GM19239 (cell line): ENCODE measurements around the gene THBS1.

Experiments
- DNase-seq: peaks from one replicate; pipeline ENCODE4 v3.0.0; 2011; ENCODE audit warnings: low spot score; ENCODE audit not compliant: insufficient read length
- FAIRE-seq: peaks from 2 replicates; lab custom pipeline; 2011; peaks lifted over from hg19 to GRCh38; lab: Jason Lieb, UNC

THBS1 gene

DNA sequence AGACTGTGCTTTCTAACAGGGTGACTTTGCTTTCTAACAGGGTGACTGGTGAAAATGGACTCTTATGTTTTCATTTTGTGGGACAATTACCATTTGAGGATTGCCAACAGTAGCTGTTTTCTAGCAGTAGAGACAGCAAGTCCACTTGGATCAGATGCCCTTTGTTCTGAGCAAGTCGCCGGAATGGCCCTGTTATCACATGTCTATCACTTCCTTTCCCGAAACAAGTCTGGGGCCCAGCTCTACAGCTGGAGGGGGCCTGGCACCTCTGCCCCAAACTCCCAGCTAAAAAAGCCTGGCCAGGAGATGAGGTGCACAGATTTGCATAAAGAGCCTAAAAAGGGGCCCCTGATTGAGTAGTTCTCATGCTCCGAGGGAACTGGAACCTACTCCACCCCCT is 44.6 kb downstream of the THBS1 start:
- DNase-seq = no peak
- FAIRE-seq = no peak

DNA sequence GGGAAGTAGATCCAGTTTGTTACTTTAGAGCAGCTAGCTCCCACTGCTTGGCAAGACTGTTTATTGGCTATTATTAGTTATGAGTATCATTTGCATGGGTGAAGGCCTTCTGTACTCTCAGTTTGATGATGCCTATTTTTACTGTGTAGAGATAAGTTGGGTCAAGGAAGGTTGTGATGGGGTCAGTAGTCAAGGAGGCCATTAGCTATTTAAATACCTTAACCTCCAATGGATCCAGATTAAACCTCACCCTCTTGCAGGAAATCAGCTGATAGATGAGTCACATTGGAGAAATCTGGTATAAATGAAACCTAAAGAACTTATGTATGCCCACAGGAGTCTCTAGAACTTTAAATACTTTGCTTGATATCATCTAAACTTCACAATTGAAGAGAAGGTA is 45.0 kb downstream of the THBS1 start:
- DNase-seq (no peak), FAIRE-seq (no peak)

GRCh38 chr15:39627451-39628143 is 46.7 kb downstream of the THBS1 start:
- no peak for DNase-seq
- no peak for FAIRE-seq

- DNase-seq (no peak), FAIRE-seq (no peak)
Observed at GRCh38 chr15:39628144-39628508, 47.2 kb downstream of the THBS1 start.

- FAIRE-seq (no peak), DNase-seq (no peak)
Observed at GRCh38 chr15:39628546-39629257, 47.8 kb downstream of the THBS1 start.

DNA sequence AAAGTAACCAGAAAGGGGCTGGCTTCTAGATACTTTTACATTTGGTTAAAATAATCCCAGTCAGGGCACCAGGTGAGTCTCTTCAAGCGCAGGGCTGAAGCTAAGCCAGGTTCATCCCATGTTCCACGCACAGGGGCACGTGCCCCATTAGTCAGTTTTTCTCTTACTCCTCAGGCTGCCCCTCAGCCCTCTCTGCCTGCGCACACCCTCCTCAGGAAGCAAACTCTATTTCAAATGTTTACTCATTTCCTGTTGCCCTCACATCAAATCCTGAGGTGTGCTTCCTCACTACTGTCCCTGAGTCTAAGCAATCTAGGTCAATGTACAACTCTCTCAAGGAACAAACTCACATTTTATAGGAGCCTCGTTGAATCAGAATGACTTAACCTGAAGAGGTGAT is 48.5 kb downstream of the THBS1 start:
- no peak for FAIRE-seq
- DNase-seq = no peak

GRCh38 chr15:39629906-39630305 is 49.0 kb downstream of the THBS1 start:
- no peak for DNase-seq

DNA sequence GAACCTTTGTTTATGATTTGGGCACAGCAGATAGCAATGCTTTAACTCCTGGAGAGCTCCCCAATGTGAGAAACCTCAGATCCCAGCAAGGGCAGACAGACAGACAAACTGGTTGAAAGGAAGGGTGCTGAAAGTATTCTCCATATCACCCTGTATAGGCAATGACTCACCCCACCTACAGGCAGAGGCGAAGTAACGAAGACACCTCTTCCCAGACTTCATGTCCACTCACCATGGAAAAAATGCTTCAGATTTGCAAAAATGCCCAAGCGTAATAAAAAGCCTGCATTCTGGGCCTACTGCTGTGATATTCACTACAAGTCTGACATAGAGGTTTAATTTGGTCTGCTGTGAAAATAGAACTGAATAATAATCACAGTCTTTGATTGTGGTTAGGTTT is 50.5 kb downstream of the THBS1 start:
- DNase-seq (no peak), FAIRE-seq (no peak)

More at GRCh38 chr15:39629906-39630305, 49.0 kb downstream of the THBS1 start:
- no peak for FAIRE-seq

- no peak for FAIRE-seq
Observed at GRCh38 chr15:39638041-39638440, 57.2 kb downstream of the THBS1 start.

GRCh38 chr15:39639037-39639436 is 58.2 kb downstream of the THBS1 start:
- no peak for FAIRE-seq
- no peak for DNase-seq

More at GRCh38 chr15:39638041-39638440, 57.2 kb downstream of the THBS1 start:
- no peak for DNase-seq

DNA sequence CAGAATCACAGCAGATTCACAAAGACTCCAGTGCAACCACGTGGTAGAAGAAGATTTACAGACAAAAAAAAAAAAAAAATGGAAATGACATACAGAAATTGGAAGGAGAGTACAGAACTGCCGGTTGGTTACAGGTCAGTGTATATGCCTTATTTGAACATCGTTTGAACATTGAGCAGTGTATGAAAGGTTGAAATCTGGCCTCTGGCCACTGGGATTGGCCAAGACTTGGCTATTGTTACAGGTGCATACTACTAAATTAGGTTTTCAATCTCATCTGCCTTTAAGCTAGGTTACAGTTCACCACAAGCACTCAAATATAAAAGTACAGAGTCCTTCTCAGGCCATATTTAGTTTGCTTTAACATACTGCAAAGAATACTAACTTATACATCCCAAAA is 59.8 kb downstream of the THBS1 start:
- no peak for FAIRE-seq
- DNase-seq = no peak

GRCh38 chr15:39641191-39641889 is 60.5 kb downstream of the THBS1 start:
- FAIRE-seq (no peak), DNase-seq (no peak)

GRCh38 chr15:39642011-39642640 is 61.2 kb downstream of the THBS1 start:
- FAIRE-seq (no peak), DNase-seq (no peak)

- FAIRE-seq = no peak
- DNase-seq = no peak
Observed at GRCh38 chr15:39643727-39644126, 62.8 kb downstream of the THBS1 start.

DNA sequence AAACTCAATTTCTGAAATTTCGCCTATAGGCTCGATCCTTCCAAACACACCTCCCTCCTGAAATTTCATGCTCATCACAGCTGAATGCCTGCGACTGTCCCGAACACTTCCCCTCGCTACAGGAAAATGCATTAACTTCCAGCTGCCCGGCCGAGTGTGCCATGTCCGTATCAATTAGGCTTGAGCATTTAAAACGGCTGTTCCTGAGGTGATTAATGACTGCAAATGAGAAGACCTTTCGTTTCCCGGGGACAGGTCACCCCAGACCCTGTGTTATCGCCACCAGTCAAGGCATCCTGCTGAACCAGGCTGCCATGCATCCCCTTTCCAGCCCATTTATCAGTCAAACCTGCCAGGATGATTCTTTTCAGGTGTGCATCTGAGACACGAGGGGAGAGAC is 63.3 kb downstream of the THBS1 start:
- DNase-seq (no peak), FAIRE-seq (no peak)

DNA sequence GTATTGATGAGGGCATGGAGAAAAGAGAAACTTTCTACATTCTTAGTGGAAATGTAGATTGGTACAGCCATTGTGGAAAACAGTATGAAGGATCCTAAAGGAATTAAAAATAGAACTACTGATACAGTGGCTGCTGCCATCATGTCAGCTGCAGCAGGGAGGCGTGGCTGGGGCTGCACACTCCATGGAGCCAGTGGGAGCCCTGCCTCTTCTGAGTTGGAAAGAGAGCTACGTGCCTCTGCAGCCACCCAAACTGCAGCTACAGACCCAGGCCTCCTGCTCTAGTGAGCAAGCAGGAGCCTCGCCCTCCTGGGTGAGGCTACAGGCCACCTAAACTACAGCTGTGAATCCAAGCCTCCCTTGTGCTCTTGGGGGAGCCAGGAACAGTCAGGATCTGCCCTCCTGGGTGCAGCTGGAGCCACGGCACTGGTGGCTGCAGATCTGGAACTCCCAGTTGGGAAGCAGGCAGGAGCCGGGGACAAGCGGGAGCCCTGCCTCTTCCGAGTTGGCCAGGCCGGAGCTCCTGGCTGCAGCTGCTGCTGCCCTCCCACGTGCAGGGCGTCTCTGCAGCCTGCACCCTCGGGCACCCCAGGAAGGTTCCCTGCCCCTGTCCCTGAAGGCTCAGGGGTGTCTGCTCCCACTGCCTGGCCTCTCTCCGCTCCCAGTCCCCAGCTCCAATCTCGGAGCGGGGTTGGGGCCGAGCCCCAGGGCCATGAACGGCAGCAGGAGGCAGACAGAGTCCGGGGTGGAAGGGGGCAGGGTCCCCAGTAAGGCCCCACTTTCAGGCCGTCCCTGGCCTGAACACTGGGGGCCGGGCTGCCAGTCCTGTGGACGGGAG is 64.5 kb downstream of the THBS1 start:
- no peak for FAIRE-seq
- no peak for DNase-seq

GRCh38 chr15:39645976-39646257 is 65.0 kb downstream of the THBS1 start:
- DNase-seq = no peak
- no peak for FAIRE-seq

DNA sequence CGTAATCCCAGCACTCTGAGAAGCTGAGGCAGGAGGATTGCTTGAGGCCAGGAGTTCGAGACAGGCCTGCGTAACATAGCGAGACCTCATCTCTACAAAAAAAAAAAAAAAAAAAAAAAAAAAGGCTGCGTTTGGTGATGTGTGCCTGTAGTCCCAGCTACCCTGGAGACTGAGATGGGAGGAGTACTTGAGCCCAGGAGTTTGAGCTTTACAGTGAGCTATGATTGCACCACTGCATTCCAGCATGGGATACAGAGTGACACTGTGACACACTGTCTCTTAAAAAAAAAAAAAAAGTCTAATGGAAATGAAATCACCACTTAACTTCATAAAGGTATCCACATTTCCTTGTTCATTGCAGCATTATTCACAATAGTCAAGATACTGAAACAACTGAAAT is 65.5 kb downstream of the THBS1 start:
- DNase-seq (no peak), FAIRE-seq (no peak)
